HG02610 (cell line): Measurements from ENCODE around the gene NTRK1.

ENCODE experiments used
- ATAC-seq: cut with Tn5 transposase; IDR thresholded peaks from one replicate; pipeline ENCODE4 v1.9.1; 2021; ENCODE audit warnings: mild to moderate bottlenecking, moderate library complexity; ENCODE audit not compliant: unreplicated experiment

NTRK1 gene

GRCh38 chr1:156836892-156837291 lies 23.8 kb upstream of the NTRK1 start:
- no peak for ATAC-seq

GRCh38 chr1:156838972-156839371 lies 21.7 kb upstream of the NTRK1 start:
- ATAC-seq, result no peak

GRCh38 chr1:156839426-156840109 lies 21.1 kb upstream of the NTRK1 start:
- no peak for ATAC-seq

- no peak for ATAC-seq
Observed at GRCh38 chr1:156840186-156840897, 20.3 kb upstream of the NTRK1 start.

GRCh38 chr1:156840898-156841279 lies 19.8 kb upstream of the NTRK1 start:
- no peak for ATAC-seq

- no peak for ATAC-seq
Observed at GRCh38 chr1:156841295-156841855, 19.3 kb upstream of the NTRK1 start.

- ATAC-seq, result no peak
Observed at GRCh38 chr1:156842618-156843300, 17.9 kb upstream of the NTRK1 start.

- ATAC-seq, result no peak
Observed at GRCh38 chr1:156844102-156844501, 16.6 kb upstream of the NTRK1 start.

- ATAC-seq, result no peak
Observed at GRCh38 chr1:156844638-156845037, 16.0 kb upstream of the NTRK1 start.

- ATAC-seq, result no peak
Observed at GRCh38 chr1:156845055-156845952, 15.4 kb upstream of the NTRK1 start.

- ATAC-seq, result no peak
Observed at GRCh38 chr1:156845953-156846545, 14.6 kb upstream of the NTRK1 start.

- ATAC-seq, result no peak
Observed at GRCh38 chr1:156846643-156847042, 14.0 kb upstream of the NTRK1 start.

GRCh38 chr1:156847591-156848460 lies 12.8 kb upstream of the NTRK1 start:
- ATAC-seq, result no peak

- ATAC-seq, result no peak
Observed at GRCh38 chr1:156848461-156849150, 12.1 kb upstream of the NTRK1 start.

- no peak for ATAC-seq
Observed at GRCh38 chr1:156849151-156849496, 11.5 kb upstream of the NTRK1 start.

GRCh38 chr1:156851779-156852417 lies 8.8 kb upstream of the NTRK1 start:
- no peak for ATAC-seq

- ATAC-seq, result no peak
Observed at GRCh38 chr1:156852418-156852874, 8.2 kb upstream of the NTRK1 start.

- ATAC-seq, result no peak
Observed at GRCh38 chr1:156853761-156854160, 6.9 kb upstream of the NTRK1 start.
